Mucosa of descending colon (tissue), 3 donors: ENCODE measurements around the gene FTCD. TPM values are rescaled to one million over a fixed set of nuclear protein-coding genes. Genes with fewer than 3 reads are reported as not detected.

Source experiments
- ATAC-seq: fragments of 200-7000 bp; cut with Tn5 transposase; one replicate; pipeline ENCODE4 v1.9.1; 2020; ENCODE audit warnings: mild to moderate bottlenecking, moderate library complexity
- DNase-seq, 3 donors: peaks; one replicate each; pipeline ENCODE4 v3.0.0-alpha.2; 2020
- H3K36me3 ChIP-seq: fragments of 200-600 bp; one replicate; pipeline ENCODE4 v1.8.0; 2021; ENCODE audit warnings: low read depth, mild to moderate bottlenecking
- H3K4me1 ChIP-seq: fragments of 200-600 bp; one replicate; pipeline ENCODE4 v1.8.0; 2021; ENCODE audit warnings: low read depth, mild to moderate bottlenecking
- H3K4me3 ChIP-seq: fragments of 200-600 bp; one replicate; pipeline ENCODE4 v1.8.0; 2021; ENCODE audit warnings: mild to moderate bottlenecking
- H3K9me3 ChIP-seq: fragments of 200-600 bp; one replicate; pipeline ENCODE4 v1.8.0; 2021; ENCODE audit warnings: mild to moderate bottlenecking
- intact Hi-C, 2 donors: fragments of 100-400 bp; cut with DNase I in 1 of 2; cut with micrococcal nuclease in 1 of 2; formaldehyde crosslinking; loops; one replicate each; pipeline versions ENCODE4 v1.11.0 to v1.11.1; 2022; cut with DNase I, micrococcal nuclease
- total RNA-seq, 3 donors: library from RNA; stranded (reverse); fragmentation: NEBNext Ultra II Directional in 2 of 3; extraction: Animal tissue kit (Norgen Biotek cat#: 25700) in 2 of 3; gene quantifications; one replicate each; pipeline versions ENCODE4 v1.2.1 to v1.2.4, GENCODE V29; 2021 to 2023
- TF ChIP-seq, protein P1 (sequence below): fragments of 200-600 bp; IDR thresholded peaks from one replicate; pipeline ENCODE4 v1.8.0; 2022; ENCODE audit warnings: antibody characterized with exemption, mild to moderate bottlenecking
- donor health status: DM: no; HTN: no; CAD: no; lungs with moderate emphysema.
- donor health status: DM: no; HTN: no; CAD: no.
- donor health status: DM: no; HTN: yes; CAD: no.

The FTCD gene
- total RNA-seq, 3 donors from 2014 or later: 0.36 to 2.1 TPM; not detected in 1

DNA sequence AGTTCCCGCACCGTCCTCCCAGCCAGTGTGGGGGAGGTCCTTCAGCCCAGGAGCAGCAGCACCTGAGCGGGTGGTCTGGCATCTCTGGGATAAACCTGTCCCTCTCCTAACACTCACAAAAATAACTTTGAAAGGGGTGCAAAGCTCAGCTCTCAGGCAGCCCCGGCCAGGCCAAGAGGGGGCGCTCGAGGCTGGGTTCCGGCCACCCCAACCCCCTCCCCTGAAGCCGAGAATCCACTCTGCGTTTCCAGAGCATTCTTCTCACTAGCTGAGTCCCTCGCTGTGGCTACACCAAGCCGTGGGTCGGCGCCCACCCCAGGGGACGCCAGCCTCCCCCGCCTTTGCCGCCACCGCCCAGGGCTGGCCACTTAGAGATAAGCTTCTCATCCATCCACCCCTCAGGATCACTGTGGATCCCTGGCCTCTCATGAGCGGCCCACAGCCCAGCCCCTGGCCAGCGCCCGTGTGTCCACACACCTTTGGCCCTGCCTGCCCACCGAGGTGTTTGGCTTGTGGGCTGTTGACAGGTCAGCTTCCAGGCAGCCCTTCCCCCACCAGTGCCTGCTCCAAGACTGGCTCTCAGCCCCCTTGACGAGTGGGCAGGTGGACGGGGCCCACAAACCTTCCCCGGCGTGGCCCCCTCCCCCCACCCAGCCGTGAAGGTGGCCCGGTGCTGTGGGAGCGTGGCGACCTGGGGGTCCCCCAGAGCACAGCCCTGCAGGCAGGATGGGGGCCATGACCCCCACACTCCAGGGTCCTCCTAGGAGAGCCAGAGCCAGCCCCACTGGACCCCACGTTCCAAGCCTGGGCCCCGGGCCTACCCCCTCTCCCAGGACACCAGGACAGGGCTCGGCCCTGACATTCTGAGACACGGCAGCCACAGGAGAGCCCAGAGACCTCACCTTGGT, 1.9 kb downstream of the FTCD start:
- DNase-seq (peak; percentile 47 to 73 (median 67)), ATAC-seq (peak; percentile 81)
- Histone ChIP-seq H3K9me3 (no peaks in the 10 kb centered on the region), H3K36me3 (no peaks in the 10 kb centered on the region), H3K4me3 (no peak overlapping the region), H3K4me1 (peaks cover 10% of the 10 kb centered on the region)
- intact Hi-C loops: no loop called here
- TF ChIP-seq, protein P1, sequence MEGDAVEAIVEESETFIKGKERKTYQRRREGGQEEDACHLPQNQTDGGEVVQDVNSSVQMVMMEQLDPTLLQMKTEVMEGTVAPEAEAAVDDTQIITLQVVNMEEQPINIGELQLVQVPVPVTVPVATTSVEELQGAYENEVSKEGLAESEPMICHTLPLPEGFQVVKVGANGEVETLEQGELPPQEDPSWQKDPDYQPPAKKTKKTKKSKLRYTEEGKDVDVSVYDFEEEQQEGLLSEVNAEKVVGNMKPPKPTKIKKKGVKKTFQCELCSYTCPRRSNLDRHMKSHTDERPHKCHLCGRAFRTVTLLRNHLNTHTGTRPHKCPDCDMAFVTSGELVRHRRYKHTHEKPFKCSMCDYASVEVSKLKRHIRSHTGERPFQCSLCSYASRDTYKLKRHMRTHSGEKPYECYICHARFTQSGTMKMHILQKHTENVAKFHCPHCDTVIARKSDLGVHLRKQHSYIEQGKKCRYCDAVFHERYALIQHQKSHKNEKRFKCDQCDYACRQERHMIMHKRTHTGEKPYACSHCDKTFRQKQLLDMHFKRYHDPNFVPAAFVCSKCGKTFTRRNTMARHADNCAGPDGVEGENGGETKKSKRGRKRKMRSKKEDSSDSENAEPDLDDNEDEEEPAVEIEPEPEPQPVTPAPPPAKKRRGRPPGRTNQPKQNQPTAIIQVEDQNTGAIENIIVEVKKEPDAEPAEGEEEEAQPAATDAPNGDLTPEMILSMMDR: peak; percentile 72

DNA sequence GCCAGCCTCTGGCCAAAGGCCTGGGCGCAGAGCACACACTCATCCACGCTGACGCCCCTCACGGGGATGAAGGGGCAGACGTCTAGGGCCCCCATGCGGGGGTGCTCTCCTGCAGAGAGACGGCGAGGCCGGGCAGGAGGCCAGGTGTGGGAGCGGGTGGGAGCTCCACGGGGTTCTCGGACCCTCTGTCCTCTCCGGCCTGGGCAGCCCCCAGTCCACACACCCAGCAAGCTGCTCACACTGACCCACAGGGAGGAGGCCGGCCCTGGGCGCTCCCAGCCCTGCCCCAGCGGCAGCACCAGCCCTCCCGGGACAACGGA, 2.5 kb downstream of the FTCD start:
- peak; percentile 48 for ATAC-seq
- Histone ChIP-seq H3K4me1 (peaks cover 10% of the 10 kb centered on the region), H3K9me3 (no peaks in the 10 kb centered on the region), H3K4me3 (no peak overlapping the region), H3K36me3 (no peaks in the 10 kb centered on the region)
- intact Hi-C loops: no loop called here
- TF ChIP-seq, protein P1: no peak
- DNase-seq: peak in 1 of 3 donors; percentile 2

DNA sequence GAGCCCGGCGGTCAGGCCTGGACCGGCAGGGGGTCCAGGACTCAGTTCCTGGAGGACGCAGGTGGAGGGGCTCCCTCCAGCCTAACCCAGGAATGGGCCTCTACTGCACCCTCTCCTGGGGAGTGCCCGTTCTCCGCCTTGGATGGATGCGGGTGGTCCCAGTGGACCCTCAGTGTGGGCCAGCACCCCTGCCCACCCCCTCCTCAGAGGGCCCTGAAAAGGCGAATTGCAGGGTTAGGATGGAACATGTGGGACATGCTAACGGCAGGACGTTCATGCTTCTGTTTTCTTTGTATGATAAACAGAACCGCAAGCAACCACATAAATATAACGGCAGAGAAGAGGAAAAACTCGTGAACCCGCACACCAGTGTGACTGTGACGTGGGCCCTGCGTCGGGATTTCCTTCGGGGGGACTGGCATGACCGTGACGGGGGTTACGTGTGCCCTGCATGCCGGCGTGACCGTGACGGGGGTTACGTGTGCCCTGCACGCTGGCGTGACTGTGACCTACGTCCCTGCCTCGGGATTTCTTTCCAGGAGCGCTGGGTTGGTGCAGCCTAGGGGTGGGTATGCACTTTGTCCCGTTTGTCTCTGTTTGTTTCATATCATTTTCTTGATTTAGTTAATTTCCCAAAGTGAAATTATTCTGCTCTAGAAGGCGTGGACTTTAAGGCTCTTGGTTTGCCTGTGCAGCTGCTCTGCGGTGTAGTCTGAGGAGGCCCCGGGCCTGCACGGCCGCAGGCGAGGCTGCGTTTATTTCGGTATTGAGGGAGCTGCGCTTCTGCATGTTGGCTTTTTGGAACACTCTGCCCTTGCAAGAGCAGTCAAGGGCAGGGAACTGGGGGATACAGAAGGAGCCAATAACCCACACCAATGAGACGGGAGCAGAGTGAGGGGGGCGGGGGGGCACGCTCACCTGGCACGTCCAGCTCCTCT, 3.1 kb downstream of the FTCD start:
- Histone ChIP-seq H3K9me3 (no peaks in the 10 kb centered on the region), H3K4me1 (peaks cover 10% of the 10 kb centered on the region), H3K36me3 (no peaks in the 10 kb centered on the region), H3K4me3 (no peak overlapping the region)
- ATAC-seq: no peak
- TF ChIP-seq, protein P1: no peak
- intact Hi-C loops: no loop called here
- DNase-seq: peak; percentile 0 to 42 (median 13)

DNA sequence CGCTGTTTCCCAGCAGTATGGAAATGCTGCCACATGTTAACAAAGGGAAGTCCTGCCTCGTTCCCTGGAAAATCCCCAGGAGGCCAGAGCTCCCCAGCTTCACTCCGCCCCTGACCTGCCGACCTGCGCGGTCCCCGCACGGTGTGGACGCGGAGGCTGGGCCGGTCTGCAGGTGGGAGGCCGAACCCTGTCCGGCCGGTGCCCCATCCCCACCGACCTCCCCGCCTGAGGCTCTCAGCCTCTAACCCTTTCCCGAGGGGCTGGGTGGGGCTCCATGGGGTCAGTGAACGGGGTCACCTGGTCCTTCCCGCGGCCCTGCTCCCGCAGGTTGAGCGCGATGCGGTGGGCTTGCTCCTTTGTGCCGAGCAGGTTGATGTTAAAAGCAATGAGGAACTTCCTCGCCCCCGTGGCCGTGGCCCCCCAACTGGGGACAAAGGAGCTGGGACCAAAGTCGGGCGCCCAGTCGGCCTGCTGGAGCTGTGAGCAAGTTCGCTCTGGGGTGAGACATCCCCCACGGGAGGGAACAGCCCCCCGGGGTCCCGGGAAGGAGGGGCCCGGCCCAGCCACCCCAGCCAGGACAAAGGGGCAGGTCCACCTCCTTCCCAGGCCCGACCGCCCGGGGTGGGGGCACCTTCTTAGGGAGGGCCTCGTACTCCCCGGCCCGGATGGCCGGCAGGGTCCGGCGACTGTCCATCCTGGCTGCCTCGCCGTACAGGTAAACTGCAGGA, 4.0 kb downstream of the FTCD start:
- no peak for ATAC-seq
- TF ChIP-seq, protein P1: no peak

DNA sequence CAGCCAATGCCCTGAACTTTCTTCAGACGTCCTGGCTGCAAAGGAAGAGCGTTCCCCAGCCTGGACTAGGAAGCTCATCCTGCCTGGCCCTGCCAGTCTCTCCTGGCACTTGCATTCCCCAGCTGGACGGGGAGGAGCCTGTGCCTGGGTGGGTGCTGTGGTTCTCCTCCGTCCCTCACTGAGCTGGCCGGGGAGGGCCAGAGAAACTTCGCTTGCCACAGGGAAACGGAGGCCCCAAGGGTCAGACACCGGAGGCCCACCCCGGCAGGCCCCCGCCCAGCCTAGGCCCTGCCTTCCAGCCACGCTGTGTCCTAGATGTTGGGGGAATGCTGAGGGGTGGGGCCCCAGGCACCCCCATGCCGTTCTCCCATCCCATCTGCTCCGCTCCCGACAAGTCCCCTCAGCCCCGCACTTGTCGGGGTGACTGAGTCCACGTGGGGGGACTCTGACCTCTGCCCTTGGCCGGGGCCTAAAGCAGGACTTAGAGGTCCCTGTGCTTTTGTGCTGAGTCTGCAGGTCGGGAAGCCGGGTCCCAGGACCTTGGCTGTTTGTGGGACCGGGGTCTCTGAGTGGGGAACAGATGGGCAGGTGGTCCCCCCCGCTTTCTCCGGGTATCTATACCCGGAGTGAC, 4.8 kb downstream of the FTCD start:
- no peak overlapping the region for H3K4me3 ChIP-seq
- TF ChIP-seq, protein P1: no peak
- no peaks in the 10 kb centered on the region for H3K36me3 ChIP-seq
- H3K4me1 ChIP-seq: peaks cover 10% of the 10 kb centered on the region
- H3K9me3 ChIP-seq: no peaks in the 10 kb centered on the region
- DNase-seq: peak in 2 of 3 donors; percentile 13 to 38
- intact Hi-C loops: no loop called here
- no peak for ATAC-seq

More for the DNA sequence above, 4.0 kb downstream of the FTCD start:
- intact Hi-C loops: no loop called here
- H3K9me3 ChIP-seq: no peaks in the 10 kb centered on the region
- H3K4me3 ChIP-seq: no peak overlapping the region
- peak in 2 of 3 donors; percentile 11 to 40 for DNase-seq
- H3K36me3 ChIP-seq: no peaks in the 10 kb centered on the region
- H3K4me1 ChIP-seq: peaks cover 10% of the 10 kb centered on the region
